GM18505 (cell line): ENCODE measurements around the gene LSM14A.

ENCODE experiments used
- ATAC-seq: cut with Tn5 transposase; IDR thresholded peaks from one replicate; pipeline ENCODE4 v1.9.1; 2021; ENCODE audit not compliant: unreplicated experiment
- POLR2A ChIP-seq: IDR thresholded peaks from 4 replicates; pipeline ENCODE4 v1.6.1; 2011; ENCODE audit warnings: borderline replicate concordance; ENCODE audit not compliant: insufficient read depth, insufficient read length; ENCODE audit errors: extremely low read depth

Gene LSM14A

GRCh38 chr19:34254698-34255432 lies 82.6 kb downstream of the LSM14A start:
- no peak for TF ChIP-seq POLR2A
- peak; percentile 57 for ATAC-seq

GRCh38 chr19:34255546-34255945 lies 83.2 kb downstream of the LSM14A start:
- ATAC-seq: no peak
- TF ChIP-seq POLR2A: no peak

DNA sequence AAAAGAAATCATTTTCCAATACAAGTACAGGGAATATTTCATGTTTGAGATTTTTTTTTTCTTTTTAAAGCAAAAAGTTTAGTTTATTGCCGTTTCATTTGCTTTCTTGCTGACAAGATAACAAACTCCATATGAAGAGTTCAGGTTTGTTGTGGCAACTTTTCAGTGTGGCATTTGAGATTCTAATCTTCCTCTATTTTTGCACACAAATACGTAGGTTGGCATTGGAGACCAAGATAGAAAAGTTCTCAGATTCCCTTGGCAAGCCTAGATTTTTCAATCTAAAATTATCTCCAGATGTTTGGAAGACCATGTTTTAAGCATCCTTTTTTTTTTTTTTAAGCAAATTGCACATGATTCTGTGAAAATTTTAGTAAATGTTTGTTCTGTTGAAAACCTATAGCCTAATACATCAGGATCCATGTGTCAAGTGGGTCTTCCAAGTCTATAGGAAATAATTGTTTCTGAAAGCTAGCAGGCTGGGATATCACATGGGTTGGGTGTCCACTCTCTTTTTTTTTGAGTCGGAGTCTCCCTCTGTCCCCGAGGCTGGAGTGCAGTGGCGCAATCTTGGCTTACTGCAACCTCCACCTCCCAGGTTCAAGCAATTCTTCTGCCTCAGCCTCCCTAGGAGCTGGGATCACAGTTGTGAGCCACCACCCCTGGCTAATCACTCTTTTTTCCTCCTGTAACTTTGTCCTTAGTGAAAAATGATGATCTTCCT lies 84.7 kb downstream of the LSM14A start:
- ATAC-seq: no peak
- TF ChIP-seq POLR2A: no peak

GRCh38 chr19:34257559-34257924 lies 85.2 kb downstream of the LSM14A start:
- no peak for ATAC-seq
- TF ChIP-seq POLR2A: no peak

DNA sequence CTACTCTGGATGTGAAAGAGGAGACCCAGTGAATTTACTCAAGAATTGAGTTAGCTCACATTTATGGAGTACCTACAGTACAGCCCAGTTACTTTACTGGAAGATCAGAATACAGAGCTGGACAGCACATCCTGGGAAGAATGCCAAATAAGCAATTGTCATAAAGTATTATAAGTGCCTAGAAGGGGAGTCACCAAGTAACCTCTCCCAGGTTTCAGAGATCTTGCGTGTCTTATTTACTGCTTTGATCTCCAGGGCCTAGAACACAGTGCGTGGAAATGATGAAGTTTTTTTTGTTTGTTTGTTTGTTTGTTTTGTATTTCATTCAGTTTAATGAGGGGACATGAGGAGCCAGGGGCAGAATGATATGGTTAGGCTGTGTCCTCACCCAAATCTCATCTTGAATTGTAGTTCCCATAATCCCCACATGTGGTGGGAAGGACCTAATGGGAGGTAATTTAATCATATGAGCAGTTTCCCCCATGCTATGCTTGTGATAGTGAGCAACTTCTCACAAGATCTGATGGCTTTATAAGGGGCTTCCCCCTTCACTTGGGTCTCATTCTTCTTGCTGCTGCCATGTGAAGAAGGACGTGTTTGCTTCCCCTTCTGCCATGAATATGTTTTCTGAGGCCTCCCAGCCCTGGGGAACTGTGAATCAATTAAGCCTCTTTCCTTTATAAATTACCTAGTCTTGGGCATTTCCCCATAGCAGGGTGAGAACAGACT lies 87.2 kb downstream of the LSM14A start:
- TF ChIP-seq POLR2A: no peak
- no peak for ATAC-seq

DNA sequence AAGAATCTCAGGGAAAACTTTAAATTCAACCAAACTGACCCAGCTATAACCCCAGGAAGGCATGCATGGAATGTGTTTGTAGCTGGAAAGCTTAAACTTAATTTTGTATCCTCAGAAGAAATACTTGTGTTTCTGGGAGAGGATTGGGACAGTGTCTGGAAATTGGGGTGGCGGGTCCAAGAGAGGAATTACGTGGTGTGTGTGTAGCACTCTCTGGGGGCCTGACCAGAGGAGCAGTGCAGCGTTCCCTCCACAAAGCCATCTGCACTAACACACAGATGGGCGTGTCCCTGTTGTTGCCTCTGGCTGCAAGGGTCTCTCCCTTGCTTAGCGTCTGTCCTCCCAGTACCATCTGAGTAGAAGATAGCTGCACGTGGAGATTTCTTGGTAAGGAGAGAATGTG lies 88.5 kb downstream of the LSM14A start:
- no peak for ATAC-seq

GRCh38 chr19:34261334-34262109 lies 89.2 kb downstream of the LSM14A start:
- TF ChIP-seq POLR2A: no peak
- ATAC-seq: no peak

More for the DNA sequence above, 88.5 kb downstream of the LSM14A start:
- TF ChIP-seq POLR2A: no peak

DNA sequence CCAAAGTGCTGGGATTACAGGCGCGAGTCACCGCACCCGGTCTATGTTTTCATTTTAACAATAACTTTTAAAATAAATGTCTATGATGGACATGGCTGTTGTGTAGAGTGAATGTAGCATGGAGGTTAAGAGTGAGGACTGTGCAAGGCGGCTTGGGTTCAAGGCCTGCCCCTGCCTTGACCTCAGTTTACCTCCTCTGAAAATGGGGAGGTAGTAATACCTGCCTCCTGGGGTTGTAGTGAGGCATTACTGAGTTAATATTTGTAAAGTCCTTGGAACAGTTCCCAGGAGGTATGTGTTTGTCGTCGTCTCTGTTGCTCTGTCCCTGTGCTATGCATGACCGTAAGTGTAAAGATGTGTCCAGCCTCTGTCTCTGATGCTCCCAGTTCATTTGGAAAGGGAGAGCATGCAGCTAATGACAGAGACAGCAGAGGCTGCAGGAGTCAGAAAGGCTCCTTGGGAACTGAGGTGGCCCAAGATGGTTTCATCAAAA lies 91.5 kb downstream of the LSM14A start:
- TF ChIP-seq POLR2A: no peak

DNA sequence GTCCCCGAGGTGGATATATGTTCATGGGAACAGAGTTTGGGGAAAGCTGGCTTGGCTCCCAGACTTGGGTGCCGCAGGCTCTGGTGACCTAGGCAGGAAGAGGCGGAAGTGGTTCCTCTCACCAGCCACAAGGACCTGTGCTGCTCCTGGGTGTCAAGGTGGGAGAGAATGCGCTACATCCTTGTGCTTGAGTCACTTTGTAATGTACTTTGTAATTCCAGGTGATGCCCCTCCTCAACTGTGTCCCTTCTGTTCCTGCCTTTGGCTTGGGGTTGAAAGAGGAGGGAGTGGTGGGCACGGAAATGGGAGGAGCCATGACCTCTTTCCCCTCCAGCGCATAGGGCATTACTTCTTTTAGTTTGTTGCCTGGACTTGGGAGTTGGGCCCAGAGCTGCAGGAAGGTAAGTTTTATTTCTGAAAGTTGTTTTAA lies 92.9 kb downstream of the LSM14A start:
- TF ChIP-seq POLR2A: no peak

More for the DNA sequence above, 91.5 kb downstream of the LSM14A start:
- no peak for ATAC-seq

GRCh38 chr19:34269081-34269480 lies 96.8 kb downstream of the LSM14A start:
- TF ChIP-seq POLR2A: no peak

More for the DNA sequence above, 92.9 kb downstream of the LSM14A start:
- no peak for ATAC-seq

GRCh38 chr19:34269489-34269888 lies 97.2 kb downstream of the LSM14A start:
- no peak for TF ChIP-seq POLR2A
- ATAC-seq: no peak

More at GRCh38 chr19:34269081-34269480, 96.8 kb downstream of the LSM14A start:
- no peak for ATAC-seq

GRCh38 chr19:34269968-34270621 lies 97.8 kb downstream of the LSM14A start:
- TF ChIP-seq POLR2A: peak; percentile 23
- ATAC-seq: peak; percentile 74
